GM18951 (cell line): ENCODE measurements around the gene ICAM3.
"Not testable (repeated sequence)": the region's sequence is repeated elsewhere in the genome, so short reads cannot be mapped to it uniquely, and the experiment has no call there.

Experiments used
- POLR2A ChIP-seq: IDR thresholded peaks from 4 replicates; pipeline ENCODE4 v1.6.1; 2011; ENCODE audit warnings: mild to moderate bottlenecking; ENCODE audit not compliant: insufficient read length, insufficient read depth; ENCODE audit errors: extremely low read depth
- in situ Hi-C: fragments of 300-500 bp; cut with MboI; formaldehyde crosslinking; loops from one replicate; pipeline ENCODE4 v1.12.0; 2022; ENCODE audit warnings: low sequenced_read_pairs, mixed read lengths, inconsistent platforms; ENCODE audit not compliant: unreplicated experiment

The ICAM3 gene

GRCh38 chr19:10363789-10364281, 24.4 kb upstream of the ICAM3 start:
- in situ Hi-C loops = no loop called here
- TF ChIP-seq POLR2A = no peak

DNA sequence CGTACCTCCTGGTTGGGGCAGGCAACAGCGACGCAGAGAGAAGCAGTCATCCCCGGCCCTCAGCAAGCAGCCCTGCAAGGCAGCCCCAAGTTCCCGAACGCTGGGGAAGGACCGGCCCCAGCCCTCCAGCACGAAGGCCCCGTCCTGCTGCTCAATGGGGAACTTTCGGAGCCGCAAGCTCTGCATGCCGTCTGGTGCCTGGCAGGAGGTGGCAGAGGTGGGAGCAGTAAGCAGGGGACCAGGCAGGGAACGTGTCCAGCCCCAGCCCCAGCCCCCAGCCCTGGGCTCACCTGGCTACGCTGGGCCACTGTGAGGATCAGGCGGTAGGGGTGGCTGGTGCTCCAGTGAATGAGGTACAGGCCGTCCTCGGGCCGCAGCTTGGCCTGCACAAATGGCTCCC, 22.8 kb upstream of the ICAM3 start:
- in situ Hi-C loops = no loop called here
- no peak for TF ChIP-seq POLR2A

- TF ChIP-seq POLR2A = no peak
- in situ Hi-C loops = no loop called here
These were observed 22.2 kb upstream of the ICAM3 start for GRCh38 chr19:10361569-10362011.

- no peak for TF ChIP-seq POLR2A
- in situ Hi-C loops = no loop called here
These were observed 17.0 kb upstream of the ICAM3 start for GRCh38 chr19:10356431-10356830.

DNA sequence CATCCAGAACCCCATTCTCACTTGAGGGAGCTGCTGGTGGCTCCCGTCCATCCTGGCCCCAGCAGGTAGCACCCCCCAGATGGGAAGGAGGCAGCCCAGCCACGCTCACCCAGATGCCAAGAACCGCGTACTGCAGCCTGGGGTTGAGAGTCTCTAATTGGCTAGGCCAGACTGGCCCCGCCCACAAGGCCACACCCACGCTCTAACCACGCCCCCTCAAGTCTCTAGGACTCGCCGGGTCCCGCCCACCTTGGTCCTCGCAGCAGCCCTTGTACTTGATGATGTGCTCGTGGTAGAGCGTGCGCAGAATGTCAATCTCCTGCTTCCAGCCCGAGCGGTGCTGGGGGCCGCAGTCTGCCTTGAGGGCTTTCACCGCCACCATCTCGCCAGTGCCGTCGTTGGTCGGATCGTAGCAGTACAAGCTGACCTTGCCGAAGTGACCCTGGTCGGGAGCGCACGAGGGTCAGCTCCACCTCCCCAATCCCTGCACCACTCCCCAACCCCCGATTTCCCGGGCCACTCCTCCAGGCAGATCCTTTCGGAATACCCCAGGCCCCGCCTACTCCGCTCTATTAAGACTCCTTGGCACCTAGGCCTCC, 14.5 kb upstream of the ICAM3 start:
- in situ Hi-C loops = no loop called here
- TF ChIP-seq POLR2A = no peak

DNA sequence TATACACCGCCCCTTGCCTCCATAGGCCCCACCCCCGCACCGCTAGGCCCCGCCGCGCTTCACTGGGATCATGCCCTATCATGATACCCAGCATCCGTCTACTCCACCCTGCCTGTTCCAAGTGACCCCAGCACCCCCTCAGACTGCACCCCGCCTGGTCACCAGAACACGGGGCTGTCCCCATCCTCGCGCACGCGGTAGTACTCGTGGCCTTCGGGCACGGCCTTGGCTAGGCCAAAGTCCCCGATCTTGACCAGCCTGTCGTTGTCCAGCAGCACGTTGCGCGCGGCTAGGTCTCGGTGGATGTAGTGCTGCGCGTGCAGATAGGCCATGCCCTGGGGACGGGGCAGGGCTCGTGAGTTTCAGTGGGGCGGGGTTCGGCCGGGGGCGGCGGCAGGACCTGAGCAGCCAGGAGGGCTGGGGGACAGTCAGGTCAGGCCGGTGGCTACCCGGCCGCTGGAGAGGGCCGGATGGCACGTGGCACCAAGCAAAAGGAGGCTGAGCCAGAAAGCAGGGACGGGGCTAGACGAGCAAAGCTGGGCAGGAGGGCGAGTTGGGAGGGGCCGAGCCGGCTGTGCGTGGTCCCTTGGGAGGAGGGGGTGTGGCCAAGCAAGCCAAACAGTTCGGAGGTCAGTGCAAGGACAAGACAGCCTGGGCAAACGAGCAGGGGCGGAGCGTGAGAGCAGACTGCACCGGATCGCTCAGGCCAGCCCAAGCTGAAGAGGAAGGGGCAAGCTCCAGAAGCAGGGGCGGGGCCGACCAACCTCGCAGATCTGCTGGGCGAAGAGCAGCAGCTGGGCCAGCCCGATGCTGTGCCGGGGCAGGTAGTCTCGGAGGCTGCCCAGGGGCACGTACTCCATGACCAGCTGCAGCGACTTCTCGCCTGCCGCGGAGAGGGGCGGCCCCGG, 13.6 kb upstream of the ICAM3 start:
- in situ Hi-C loops = no loop called here
- no peak for TF ChIP-seq POLR2A

DNA sequence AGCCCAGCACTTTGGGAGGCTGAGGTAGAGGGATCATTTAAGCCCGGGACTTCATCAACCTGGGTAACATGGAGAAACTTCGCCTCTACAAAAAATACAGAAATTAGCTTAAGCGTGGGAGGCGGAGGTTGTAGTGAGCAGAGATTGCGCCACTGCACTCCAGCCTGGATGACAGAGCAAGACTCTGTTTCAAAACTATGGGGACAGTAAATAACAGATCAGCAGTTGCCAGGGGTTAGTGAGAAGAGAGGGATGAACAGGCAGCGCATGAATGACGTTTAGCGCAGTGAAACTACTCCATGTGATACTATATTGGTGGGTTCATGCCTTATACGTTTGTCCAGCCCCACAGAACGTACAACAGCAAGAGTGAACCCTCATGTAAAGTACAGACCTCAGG, 7.1 kb upstream of the ICAM3 start:
- in situ Hi-C loops = no loop called here
- no peak for TF ChIP-seq POLR2A

GRCh38 chr19:10344780-10345179, 5.4 kb upstream of the ICAM3 start:
- in situ Hi-C loops = no loop called here
- TF ChIP-seq POLR2A = no peak

DNA sequence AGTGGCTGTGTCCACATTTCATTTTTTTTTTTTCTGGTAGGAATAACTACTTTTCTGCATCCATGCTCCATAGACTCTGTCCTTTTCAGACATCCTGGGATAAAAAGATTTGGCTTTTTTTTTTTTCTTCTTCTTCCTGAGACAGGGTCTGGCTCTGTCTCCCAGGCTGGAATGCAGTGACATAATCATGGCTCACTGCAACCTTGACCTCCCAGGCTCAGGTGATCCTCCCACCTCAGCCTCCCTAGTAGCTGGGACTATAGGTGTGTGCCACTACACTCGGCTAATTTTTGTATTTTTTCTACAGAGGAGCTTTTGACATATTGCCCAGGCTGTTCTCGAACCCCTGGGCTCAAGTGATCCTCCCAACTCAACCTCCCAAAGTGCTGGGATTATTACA, 4.1 kb upstream of the ICAM3 start:
- TF ChIP-seq POLR2A = no peak
- in situ Hi-C loops = no loop called here

DNA sequence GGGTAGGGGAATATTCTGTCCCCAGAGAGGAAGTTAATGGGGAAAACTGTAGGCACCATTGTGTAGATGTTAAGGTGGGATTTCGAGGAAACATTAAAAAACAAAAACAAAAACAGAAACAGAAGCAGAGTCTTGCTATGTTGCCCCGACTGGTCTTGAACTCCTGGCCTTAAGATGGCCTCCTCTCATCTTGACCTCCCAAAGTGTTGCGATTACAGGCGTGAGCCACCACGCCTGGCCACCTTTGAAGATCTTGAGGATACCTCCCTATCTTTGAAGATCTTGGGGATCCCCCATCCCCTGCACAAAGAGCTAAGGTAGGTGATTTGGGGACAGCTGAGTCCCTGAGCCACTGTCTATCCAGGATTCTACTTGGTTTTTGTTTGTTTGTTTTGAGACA, 553 bp upstream of the ICAM3 start:
- in situ Hi-C loops = no loop called here
- no peak for TF ChIP-seq POLR2A

DNA sequence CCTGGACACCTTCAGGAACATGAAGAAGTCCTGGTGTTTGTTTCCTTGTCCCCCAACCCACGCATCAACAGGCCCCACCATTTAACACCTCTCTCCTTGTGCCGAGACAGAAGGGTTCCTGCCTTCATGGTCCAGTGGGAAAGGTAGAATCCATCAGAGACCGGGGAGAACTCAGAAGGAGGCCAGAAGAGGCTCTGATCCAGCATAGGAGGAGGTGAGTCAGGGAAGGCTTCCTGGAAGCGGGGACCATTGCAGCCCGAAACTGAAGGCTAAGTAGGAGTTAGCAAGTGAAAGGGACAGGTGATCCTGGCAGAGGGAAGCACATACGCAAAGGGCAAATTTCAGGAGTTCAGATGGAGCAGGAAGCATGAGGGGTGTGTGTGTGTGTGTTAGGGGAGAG, 484 bp downstream of the ICAM3 start:
- TF ChIP-seq POLR2A = no peak
- in situ Hi-C loops = no loop called here

- in situ Hi-C loops = not testable (repeated sequence)
These were observed 2.7 kb downstream of the ICAM3 start for GRCh38 chr19:10336725-10337124.

DNA sequence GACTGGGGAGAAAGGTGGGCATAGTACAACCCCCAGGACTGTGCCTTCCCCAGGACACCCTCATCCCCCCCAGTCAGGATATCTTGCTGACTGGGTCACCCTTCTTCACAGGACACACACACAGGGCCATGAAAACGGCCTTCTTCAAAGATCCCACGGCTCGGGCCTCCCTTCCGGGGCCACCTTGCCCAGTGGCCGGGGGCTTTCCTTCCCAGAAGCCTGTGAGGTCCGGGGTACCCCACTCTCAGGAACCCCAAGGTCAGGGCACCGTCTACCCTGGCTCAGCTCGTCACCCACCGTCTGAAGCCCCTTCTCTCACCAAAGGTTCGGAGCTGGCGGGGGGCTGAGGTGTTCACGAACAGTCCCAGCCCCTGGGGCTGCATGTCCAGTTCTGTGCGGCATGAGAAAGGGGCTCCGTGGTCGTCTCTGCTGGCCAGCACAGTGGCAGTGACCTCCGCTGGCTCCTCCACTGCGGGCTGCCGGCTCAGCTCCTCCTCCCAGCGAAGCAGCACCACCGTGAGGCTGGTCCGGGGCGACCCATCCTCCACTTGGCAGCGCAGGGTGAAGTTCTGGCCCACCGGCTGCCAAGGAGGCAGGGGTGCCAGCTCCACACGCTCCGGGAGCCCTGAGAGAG, 4.0 kb downstream of the ICAM3 start:
- TF ChIP-seq POLR2A = no peak
- in situ Hi-C loops = no loop called here

DNA sequence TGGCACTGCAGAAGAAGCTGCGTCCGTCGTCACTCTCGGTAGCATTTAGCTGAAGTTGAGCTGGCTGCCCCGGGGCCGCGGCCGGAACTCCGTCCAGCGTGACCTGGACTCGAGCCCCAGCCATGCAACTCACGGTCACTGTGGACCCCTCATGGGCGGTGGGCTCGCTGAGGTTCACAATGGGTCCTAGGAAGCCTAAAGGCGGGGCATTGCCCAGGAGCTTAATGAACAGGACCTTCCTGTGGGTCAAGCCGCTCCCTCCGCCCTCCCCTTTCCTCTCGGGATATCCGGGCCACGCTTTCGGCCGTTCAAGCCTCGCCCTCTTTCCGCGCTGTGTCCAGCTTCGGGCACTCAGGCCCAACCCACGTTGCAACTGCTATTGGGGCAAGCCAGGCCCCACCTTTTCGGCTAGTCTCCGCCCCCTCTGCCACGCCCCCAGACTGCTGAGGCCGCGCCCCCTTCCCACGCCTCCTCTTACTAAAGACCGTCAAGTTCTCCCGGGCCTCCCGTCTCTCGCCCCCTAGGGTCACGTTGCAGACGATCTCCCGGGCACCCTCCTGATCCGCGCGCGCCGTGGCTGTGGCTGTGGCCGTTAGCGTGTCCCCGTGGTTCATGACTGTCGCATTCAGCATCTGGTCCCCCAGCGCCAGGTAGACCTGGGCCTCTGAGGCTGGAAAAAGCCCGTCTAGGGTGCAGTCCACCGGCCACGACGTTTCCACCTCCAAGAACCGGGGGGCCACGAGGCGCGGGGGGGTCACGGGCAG, 4.7 kb downstream of the ICAM3 start:
- in situ Hi-C loops = no loop called here
- no peak for TF ChIP-seq POLR2A
